Limb (tissue), 2 donors: Measurements from ENCODE around the gene DNM2.
A peak's percentile ranks its signal among the peaks of the same experiment; 100 is the strongest.

Experiments used
- DNase-seq, 2 donors: peaks; one replicate each; pipeline ENCODE4 v3.0.0-alpha.2; 2016; ENCODE audit errors: extremely low spot score in 2 of 2

The DNM2 gene

DNA sequence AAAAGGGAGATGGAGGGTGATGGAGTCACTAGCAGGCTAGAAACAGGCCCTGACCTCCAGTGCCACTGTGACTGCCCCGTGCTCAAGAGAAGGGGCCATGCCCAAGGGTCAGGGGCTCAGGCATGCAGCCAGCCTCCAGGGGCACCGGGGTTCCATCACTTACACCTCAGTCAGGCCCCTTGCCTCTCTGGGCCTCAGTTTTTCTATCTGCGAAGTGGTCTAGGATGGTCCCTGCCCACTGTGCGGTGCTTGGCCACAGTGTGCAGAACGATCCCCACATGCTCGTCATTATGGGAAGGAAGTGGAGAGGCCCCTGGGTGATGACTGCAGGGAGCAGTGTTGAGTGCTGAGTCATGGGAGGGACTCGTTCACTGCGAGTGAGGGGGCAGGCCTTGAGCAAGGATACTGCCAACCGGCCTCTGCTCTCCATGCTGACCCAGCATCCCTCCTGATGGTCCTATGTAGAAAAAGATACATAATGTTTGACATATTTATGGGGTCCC lies 95.1 kb downstream of the DNM2 start:
- DNase-seq, result no peak

GRCh38 chr19:10815007-10815536 lies 97.2 kb downstream of the DNM2 start:
- DNase-seq, result no peak

DNA sequence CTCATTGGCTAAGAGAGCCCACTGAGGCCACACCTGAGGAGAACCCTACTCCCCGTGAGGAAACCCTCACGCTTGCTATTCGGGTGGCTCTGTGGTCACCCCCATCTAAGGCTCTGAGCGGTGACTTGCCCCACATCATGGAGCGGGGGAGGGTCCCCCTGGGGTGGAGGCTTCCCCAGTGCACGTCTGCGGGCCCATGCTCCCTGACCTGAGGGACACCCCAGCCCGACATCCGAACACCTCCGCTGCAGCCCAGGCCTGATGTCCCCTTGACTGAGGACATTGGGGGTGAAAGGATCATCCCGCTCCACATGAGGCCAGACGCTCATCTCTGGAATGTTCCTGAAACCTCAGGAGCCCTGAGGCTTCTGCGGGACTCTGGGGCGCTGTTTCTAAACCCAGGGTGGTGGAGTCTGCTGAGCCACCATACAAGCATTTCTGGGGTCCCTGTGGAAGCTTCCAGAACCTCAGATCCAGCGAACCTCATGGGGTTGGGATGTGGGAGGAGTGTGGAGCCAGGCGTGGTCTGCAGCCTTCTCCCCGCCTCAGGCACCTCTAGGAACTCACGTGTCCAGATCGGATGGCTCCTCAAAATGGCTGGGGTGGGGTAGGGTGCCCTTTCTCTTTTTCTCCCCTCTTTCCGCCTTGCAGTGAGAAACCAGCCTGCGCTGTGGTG lies 98.2 kb downstream of the DNM2 start:
- DNase-seq, result no peak

DNA sequence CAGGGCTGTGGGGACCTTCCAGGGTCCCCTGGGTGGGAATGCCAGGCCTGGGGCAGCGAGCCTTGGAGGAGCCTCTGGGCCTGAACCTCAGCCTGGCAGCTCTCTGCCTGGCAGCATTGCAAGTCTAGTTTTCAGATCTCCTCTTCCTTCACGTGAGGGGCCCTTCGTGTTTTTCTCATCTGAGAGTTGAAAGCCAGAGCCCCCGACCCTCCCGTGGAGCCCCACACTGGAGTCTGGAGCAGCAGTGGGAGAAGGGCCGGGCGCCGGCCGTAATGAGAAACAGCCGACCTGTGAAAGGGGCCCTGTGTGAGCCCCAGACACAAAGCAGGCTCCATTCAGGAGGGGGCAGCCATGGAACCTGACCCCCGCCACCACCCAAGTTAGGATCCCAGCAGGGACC lies 98.8 kb downstream of the DNM2 start:
- DNase-seq, result no peak

- peak; percentile 77 to 85 for DNase-seq
These were observed 99.6 kb downstream of the DNM2 start for GRCh38 chr19:10817291-10818038.

DNA sequence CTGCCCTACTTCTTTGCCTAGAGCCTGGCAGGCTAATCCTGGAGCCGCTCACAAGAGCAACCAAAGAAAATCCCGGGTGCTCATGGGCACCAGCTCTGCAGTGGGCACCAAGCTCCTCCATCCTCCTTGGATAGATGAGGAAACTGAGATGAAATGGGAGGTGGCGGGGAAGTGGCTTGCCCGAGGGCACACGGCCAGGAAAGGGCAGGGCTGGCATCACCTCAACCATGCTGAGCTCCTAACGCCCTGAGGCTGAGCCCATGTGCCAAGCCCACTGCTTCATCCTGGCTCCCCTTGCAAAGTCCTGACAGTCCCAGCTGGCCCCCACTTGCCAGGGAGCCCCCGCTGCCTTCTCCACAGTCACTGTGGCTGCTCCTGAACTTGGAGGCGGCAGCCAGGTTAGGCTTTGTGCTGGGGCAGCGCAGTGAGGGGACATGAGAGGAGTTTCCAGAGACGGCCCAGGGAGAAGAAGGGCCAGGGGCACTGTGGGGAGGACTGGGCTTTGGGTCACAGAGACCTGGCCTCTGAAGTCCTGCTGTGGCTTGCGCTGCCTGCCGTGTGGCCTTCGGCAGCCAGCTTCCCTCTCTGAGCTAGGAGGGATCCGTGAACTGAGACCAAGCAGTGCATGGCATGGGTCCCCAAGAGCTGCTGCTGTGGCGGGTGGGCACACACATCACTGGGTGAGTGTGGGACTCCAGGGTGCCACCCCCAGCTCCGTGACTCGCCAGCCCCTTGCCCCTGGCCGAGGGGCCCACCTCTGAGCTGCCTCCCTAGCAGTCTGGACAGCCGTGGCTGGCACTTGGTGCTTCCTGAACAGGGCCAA lies 100.6 kb downstream of the DNM2 start:
- DNase-seq, result no peak

GRCh38 chr19:10819124-10820060 lies 101.5 kb downstream of the DNM2 start:
- no peak for DNase-seq

DNA sequence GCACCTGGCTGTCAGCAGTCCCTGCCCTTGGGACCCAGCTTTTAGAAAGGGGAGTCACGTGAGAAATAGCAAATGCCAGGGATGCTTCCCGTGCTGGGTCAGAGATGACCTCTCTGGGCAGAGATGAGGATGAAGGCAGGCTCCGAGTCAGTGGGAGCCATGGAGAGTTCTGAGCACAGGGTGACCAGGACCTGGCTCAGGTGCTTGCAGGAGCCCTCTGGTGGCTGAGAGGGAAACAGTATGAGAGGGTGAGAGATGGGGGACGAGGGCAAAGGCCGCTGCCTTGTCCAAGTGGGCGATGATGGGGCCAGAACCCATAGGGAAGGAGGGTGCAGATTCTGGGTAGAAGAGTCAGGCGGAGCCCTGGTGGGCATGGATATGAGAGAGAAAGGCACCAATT lies 102.3 kb downstream of the DNM2 start:
- no peak for DNase-seq

GRCh38 chr19:10823690-10824089 lies 105.8 kb downstream of the DNM2 start:
- no peak for DNase-seq

DNA sequence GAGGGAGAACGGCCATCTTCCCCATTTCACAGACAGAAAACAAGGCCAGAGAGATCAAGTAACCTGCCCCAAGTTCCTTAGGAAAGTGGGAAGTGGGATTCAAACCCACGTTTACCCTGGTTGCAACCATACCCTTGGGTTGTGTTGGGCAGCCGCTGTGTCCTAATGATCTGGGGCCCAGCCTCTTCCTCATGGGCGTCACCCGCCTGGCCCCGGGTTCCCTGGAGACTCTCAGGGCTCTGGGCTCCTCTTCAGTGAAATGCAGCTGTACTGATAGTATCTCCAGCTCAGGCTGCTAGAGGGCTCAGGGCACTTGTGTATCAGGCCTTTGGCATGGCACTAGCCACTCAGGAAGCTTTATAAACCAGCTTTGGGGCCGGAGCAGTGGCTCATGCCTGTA lies 108.4 kb downstream of the DNM2 start:
- DNase-seq, result no peak

DNA sequence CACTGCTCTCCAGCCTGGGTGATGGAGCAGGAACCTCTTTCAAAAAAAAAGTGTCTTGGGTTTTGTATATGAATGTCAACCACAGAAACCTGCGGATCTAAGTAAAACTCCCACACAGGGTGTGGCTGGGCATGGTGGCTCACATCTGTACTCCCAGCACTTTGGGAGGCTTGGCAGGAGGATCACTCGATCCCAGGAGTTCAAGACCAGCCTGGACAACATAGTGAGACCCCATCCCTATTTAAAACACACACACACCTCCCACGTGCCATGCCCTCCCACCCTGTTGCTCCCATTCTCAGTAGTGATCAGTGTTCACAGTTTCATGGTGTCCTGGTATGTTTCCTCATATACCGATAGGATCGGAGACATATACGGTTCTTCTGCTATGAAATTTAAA lies 109.0 kb downstream of the DNM2 start:
- no peak for DNase-seq

DNA sequence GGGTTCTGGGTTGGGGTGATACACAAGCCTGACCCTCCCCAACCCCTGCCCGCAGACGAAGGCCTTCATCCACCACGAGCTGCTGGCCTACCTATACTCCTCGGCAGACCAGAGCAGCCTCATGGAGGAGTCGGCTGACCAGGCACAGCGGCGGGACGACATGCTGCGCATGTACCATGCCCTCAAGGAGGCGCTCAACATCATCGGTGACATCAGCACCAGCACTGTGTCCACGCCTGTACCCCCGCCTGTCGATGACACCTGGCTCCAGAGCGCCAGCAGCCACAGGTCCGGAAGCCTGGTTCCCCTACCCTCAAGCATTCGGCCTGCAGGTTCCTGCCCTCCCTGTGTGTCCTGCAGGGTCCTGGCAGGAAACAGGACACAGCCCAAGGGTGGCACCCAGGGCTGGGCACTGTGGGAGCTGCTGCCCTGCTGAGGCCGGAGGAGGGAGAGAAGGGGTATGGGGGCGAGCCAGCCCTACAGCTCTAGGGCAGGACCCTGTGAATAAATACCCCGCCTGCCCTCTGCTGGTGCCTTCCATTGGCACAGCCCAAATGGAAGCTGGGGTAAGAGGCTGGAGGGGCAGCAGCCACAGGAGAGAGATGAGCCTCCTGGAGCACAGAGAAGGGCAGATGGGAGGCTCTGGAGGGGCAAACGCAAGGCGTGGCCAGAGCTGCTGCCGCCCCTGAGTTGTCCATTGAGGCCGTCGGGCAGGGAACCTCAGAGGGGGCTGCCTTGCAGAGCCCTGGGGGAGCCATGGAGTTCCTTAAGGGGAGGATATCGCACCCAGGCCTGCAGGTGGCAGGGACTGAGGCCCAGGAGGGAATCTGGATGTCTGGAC lies 111.3 kb downstream of the DNM2 start:
- no peak for DNase-seq

DNA sequence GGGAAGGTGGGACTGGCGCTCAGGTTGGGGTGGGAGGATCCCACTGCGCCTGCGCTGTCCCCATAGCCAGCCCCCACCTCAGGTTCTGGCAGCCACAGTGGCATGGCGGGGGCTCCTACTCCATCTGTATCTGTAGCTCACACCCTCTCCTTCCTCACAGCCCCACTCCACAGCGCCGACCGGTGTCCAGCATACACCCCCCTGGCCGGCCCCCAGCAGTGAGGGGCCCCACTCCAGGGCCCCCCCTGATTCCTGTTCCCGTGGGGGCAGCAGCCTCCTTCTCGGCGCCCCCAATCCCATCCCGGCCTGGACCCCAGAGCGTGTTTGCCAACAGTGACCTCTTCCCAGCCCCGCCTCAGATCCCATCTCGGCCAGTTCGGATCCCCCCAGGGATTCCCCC lies 112.1 kb downstream of the DNM2 start:
- DNase-seq, result peak in 1 of 2 donors; percentile 33

- DNase-seq, result no peak
These were observed 112.5 kb downstream of the DNM2 start for GRCh38 chr19:10830370-10830769.

- peak in 1 of 2 donors; percentile 36 for DNase-seq
These were observed 113.3 kb downstream of the DNM2 start for GRCh38 chr19:10830931-10831779.

DNA sequence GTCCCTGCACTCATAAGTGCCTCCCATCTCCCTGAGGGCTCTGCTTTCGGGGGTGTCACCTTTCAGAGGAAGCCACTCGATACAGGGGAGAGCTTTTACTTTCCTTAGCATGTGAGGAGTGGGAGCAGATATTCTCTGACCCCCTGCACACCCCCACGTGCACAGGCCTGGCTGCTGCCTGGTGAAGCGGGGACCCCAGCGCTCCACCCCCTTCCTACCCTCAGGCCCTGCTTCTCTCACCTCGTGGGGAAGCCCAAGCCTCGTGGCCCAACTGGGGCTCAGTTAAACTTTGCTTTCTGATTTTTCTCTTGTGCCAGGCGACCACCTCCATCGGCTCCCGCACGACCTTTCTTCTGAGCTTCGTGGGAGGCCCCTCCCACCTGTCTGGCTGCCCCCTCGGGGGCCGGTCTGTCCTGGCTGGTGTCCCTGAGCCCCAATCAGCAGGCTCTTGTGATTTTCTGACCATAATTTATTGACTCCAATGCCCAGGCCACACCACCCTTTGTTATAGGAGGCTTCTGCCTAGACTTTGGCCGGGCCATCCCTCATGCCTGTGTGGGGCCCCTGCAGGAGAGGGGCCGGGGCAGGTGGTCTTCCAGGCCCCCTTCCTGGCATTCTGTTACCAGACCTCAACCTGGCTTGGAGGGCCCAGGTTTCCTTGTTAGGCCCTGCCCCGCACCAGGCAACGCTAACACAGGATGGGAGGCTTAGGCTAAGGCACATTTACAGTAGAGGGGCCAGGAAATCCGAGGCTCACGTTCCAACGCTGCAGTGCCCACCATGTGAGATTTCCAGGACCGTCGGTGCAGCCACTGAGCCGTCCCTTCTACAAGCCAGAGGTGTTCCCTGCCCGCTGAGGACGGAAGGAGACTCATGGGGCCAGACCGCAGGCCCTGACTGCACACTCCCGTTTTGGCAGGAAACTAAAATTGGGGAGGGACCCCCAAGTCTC lies 114.4 kb downstream of the DNM2 start:
- no peak for DNase-seq

DNA sequence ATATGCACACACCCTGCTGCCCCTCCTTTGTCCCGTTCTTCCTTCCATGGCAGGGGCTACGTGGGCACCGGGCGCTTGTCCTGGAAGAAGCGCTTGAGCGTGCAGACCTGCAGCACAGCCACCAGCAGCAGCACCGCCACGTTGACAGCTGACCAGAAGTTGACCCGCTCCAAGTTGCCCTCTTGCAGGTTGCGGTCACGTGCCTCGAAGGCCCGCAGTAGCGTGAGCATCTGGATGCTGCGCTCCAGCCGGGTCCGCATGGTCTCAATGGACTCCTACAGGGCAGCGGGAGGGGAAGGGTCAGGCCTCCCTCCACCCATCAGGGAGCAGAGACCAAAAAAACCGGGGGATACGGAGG lies 115.0 kb downstream of the DNM2 start:
- no peak for DNase-seq
